ENCODE measurements around the gene COIL. TPM values are rescaled to one million over a fixed set of nuclear protein-coding genes. Genes with fewer than 3 reads are reported as not detected.
A peak's percentile ranks its signal among the peaks of the same experiment; 100 is the strongest.

COIL gene
- total and polyA plus RNA-seq, 9 of the 15 experiments (the other 6 are each of a cell fraction or from before 2014, with no cell fraction given) = 23.9 to 41.3 (median 28.7) TPM

- no peak for FAIRE-seq
- no peaks in the 10 kb centered on the region for H3K27me3 ChIP-seq (ENCODE audit: control insufficient read depth in 2 of 2, insufficient read depth in 2 of 2, low read length in 2 of 2)
- H3K4me3 ChIP-seq = no peak overlapping the region
- no peak overlapping the region for H3K27ac ChIP-seq (ENCODE audit: extremely low read depth, low read depth, low read length)
- H3K79me2 ChIP-seq (ENCODE audit: control insufficient read depth, insufficient read depth, low read length) = no peaks in the 10 kb centered on the region
- H3K4me1 ChIP-seq (replicated peaks in 1 of 2; ENCODE audit: control insufficient read depth in 2 of 2, insufficient read depth in 2 of 2, low read length in 2 of 2) = peaks cover 23 to 38% of the 10 kb centered on the region in 2 experiments
- BruUV-seq (replicated peaks) = no TSS peak
- no peaks in the 10 kb centered on the region for H4K20me1 ChIP-seq (replicated peaks; ENCODE audit: control insufficient read depth, insufficient read depth, low read length)
- no peak overlapping the region for H3K4me2 ChIP-seq (ENCODE audit: insufficient read depth, low read length)
- 63% methylated on average over 8 of the region's 11 CpGs for WGBS (ENCODE audit: insufficient coverage, low coverage, missing lambda C conversion rate)
- no peaks in the 10 kb centered on the region for H3K9me3 ChIP-seq (replicated peaks; ENCODE audit: control insufficient read depth, insufficient read depth, low read depth, low read length)
- in situ Hi-C loops (cut with MboI) = no loop called here
- H2AFZ ChIP-seq (ENCODE audit: low read depth, low read length) = peak overlapping the region; percentile 54
- POLR2A ChIA-PET = interaction anchor here (0.5 to 1.0 kb wide), 2 partner anchors 20 to 1204 kb away, joined by 3 read pairs; no protein-coding TSS in a partner anchor
- TF ChIP-seq ZNF592 (IDR thresholded peaks at IDR 0.05) (no peak), MAFG (tag; conservative IDR thresholded peaks at IDR 0.05) (peak; percentile 50; the same call in 1 of the 2 replicates), EGR1 (conservative IDR thresholded peaks at IDR 0.05) (peak; percentile 55; the same call in 1 of the 2 replicates), C11orf30 (IDR thresholded peaks at IDR 0.05; ENCODE audit: low read depth) (peak; percentile 65; the same call in 1 of the 2 replicates), MEF2A (IDR thresholded peaks at IDR 0.05; ENCODE audit: control insufficient read depth, low read depth, low read length) (no peak), ZNF316 (IDR thresholded peaks at IDR 0.05) (peak; percentile 80), RFX1 (IDR thresholded peaks at IDR 0.05) (no peak), CEBPB (tag; IDR thresholded peaks at IDR 0.05) (peak; percentile 31; the same call in 1 of the 2 replicates), MAFF (IDR thresholded peaks at IDR 0.05; ENCODE audit: low read length) (peak; percentile 15; the same call in 1 of the 2 replicates)
- H3K9ac ChIP-seq (ENCODE audit: insufficient read depth in 1 of 2, low read depth in 2 of 2, low read length in 2 of 2) = no peak overlapping the region
- CTCF ChIA-PET (ENCODE audit: low intra/inter-chr PET ratio) = no interaction called here
- ATAC-seq = no peak
- H3K9me1 ChIP-seq (ENCODE audit: control insufficient read depth, insufficient read depth, low read length) = no peaks in the 10 kb centered on the region
- no peaks in the 10 kb centered on the region for H3K36me3 ChIP-seq (ENCODE audit: control insufficient read depth, insufficient read depth, low read length)
- intact Hi-C loops (cut with micrococcal nuclease) = no loop called here
- DNase-seq (ENCODE audit: extremely low read depth in 1 of 4, low spot score in 3 of 4) = peak in 2 of 4 experiments; percentile 2
These were observed 26.5 kb upstream of the COIL start for GRCh38 chr17:56987283-56987834.
